Measurements from ENCODE around the gene PRAMEF15.
"Not testable (repeated sequence)": the region's sequence is repeated elsewhere in the genome, so short reads cannot be mapped to it uniquely, and the experiment has no call there.

GRCh38 chr1:13366536-13366935, 51.2 kb downstream of the PRAMEF15 start:
- not testable (repeated sequence) for TF ChIP-seq CTCF, POLR2A (IDR thresholded peaks at IDR 0.05)

Measured in thyroid gland (tissue), 4 donors.